Stomach (tissue), 9 donors: Measurements from ENCODE around the gene ATXN1. TPM values are rescaled to one million over a fixed set of nuclear protein-coding genes. Genes with fewer than 3 reads are reported as not detected.
A peak's percentile ranks its signal among the peaks of the same experiment; 100 is the strongest.

Experiments
- DNase-seq, 2 donors: peaks; one replicate each; pipeline versions ENCODE4 v3.0.0 to v3.0.0-alpha.2; 2013 to 2019
- H3K27ac ChIP-seq, 5 donors: fragments of 200-600 bp in 4 of 5; sonication (generic) in 4 of 5; one replicate each; pipeline ENCODE4 v1.5.1; 2013 to 2019; ENCODE audit warnings: mild to moderate bottlenecking in 1 of 5, moderate library complexity in 1 of 5
- H3K27me3 ChIP-seq, 3 donors: fragments of 200-600 bp; sonication (generic); one replicate each; pipeline ENCODE4 v1.5.1; 2017 to 2019; ENCODE audit warnings: mixed run types in 1 of 3
- H3K36me3 ChIP-seq, 4 donors: fragments of 200-600 bp; sonication (generic); 1 replicate in 3 of 4; 2 replicates in 1 of 4; pipeline ENCODE4 v1.5.1; 2016 to 2019
- H3K4me1 ChIP-seq, 4 donors: fragments of 200-600 bp; sonication (generic); one replicate each; pipeline ENCODE4 v1.5.1; 2016 to 2019
- H3K4me3 ChIP-seq, 4 donors: fragments of 200-600 bp; sonication (generic) in 3 of 4; one replicate each; pipeline ENCODE4 v1.5.1; 2016 to 2019; ENCODE audit warnings: mild to moderate bottlenecking in 1 of 4
- H3K9me3 ChIP-seq, 4 donors: fragments of 200-600 bp; sonication (generic); one replicate each; pipeline ENCODE4 v1.5.1; 2016 to 2019
- CTCF ChIP-seq, 7 experiments: fragments of 450-650 bp in 4 of 7; fragments of 200-600 bp in 3 of 7; sonication (generic) in 3 of 7; IDR thresholded peaks; one replicate each; pipeline ENCODE4 v1.5.1; 2016 to 2019; ENCODE audit warnings: antibody characterized with exemption in 7 of 7, control low read depth in 2 of 7, mild to moderate bottlenecking in 1 of 7
- EP300 ChIP-seq: sonication (generic); formaldehyde crosslinking; IDR thresholded peaks from one replicate; pipeline ENCODE4 v1.6.1; 2017; ENCODE audit warnings: antibody characterized with exemption
- POLR2A ChIP-seq, 4 donors: fragments of 450-650 bp; IDR thresholded peaks; one replicate each; pipeline ENCODE4 v1.6.1; 2016; ENCODE audit warnings: antibody characterized with exemption in 4 of 4, control low read depth in 2 of 4, mild to moderate bottlenecking in 1 of 4, moderate library complexity in 1 of 4
- POLR2AphosphoS5 ChIP-seq, 3 donors: sonication (generic); formaldehyde crosslinking; IDR thresholded peaks; one replicate each; pipeline ENCODE4 v1.6.1; 2016; ENCODE audit warnings: antibody characterized with exemption in 3 of 3
- WGBS, 5 donors: extraction: QIAGEN DNeasy Blood & Tissue Kit in 3 of 5; methylation state at CpG; one replicate each; pipeline versions ENCODE4 v1.1.5 to v1.1.7; 2013 to 2018; 5-methylcytosine and 5-hydroxymethylcytosine counted together
- intact Hi-C: fragments of 100-400 bp; cut with DNase I; formaldehyde crosslinking; loops from one replicate; pipeline ENCODE4 v1.15.1; 2023; ENCODE audit warnings: low total_unique reads
- polyA plus RNA-seq, 3 donors: library from polyadenylated mRNA; stranded (reverse); fragments of 200-250 nt; gene quantifications; one replicate each; pipeline ENCODE4 v1.2.3, GENCODE V29; 2013
- total RNA-seq, 5 donors: library from RNA; depleted of rRNA; stranded (reverse); fragments of >200 nt; gene quantifications; one replicate each; pipeline versions ENCODE4 v1.1.0 to v1.2.3, GENCODE V29; 2014 to 2016
- donor health status: healthy with polysubstance abuse.
- donor health status: Bipolar disorder and iron deficiency.
- donor health status: healthy.

ATXN1 gene
- total and polyA plus RNA-seq, 8 donors = 5.2 to 106 (median 39.0) TPM

DNA sequence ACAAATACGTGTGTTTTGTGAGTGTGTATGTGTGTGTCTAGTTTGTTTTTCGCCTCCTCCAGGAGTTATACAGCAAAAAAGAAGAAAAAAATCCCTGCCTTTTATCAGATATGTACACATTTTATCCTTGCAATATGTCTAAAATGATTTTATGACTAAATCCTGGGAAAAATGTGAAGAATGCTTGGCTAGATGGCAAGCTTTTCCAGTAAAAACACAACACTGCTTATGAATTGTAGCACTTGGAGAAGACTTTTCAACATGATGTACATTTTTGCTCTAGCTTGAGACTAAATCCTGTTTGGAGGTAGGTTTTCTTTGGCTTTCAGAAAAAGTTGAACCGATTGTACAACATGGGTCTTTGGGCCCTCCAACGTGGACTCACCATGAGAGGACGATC lies 362.7 kb downstream of the ATXN1 start:
- Histone ChIP-seq H3K27ac (peak overlapping the region in 1 of 5 donors; percentile 40), H3K4me1 (peaks cover 0 to 30% (median 9%) of the 10 kb centered on the region in 4 donors)
- 83 to 97% (median 93%) methylated on average over 5 of the region's 5 CpGs for WGBS, 5 donors

DNA sequence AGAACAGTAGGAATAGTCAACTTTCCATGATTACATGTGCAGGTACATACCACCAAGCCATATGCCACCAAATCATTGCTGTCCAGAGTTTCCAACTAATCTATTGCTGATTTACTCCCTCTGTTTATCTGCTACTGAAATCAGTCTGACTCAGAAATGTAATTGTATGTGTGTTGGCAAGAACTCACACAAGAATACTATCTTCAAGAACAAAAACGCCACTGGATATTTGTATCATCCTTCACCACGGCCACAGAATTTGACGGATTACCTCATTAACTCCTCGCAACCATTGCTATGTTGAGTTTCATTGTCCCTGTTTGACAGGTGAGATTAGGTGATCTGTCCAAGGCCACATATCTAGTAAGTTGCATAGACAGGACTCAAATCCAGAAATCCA lies 363.6 kb downstream of the ATXN1 start:
- Histone ChIP-seq H3K9me3 (no peaks in the 10 kb centered on the region), H3K4me3 (no peak overlapping the region), H3K27ac (no peak overlapping the region), H3K27me3 (no peaks in the 10 kb centered on the region), H3K36me3 (no peaks in the 10 kb centered on the region), H3K4me1 (peaks cover 0 to 20% (median 4%) of the 10 kb centered on the region in 4 donors)
- 55 to 71% (median 64%) methylated on average over 4 of the region's 4 CpGs for WGBS, 5 donors
- intact Hi-C loops = no loop called here
- TF ChIP-seq POLR2A (IDR thresholded peaks at IDR 0.05) (no peak), CTCF (IDR thresholded peaks at IDR 0.05) (no peak), EP300 (no peak), POLR2AphosphoS5 (IDR thresholded peaks at IDR 0.05) (no peak)
- DNase-seq = no peak

More for the DNA sequence above, 362.7 kb downstream of the ATXN1 start:
- intact Hi-C loops = no loop called here
- H3K4me3 ChIP-seq = no peak overlapping the region
- no peaks in the 10 kb centered on the region for H3K36me3 ChIP-seq
- no peaks in the 10 kb centered on the region for H3K27me3 ChIP-seq
- peak in 1 of 2 donors; percentile 51 for DNase-seq
- no peaks in the 10 kb centered on the region for H3K9me3 ChIP-seq
- TF ChIP-seq POLR2AphosphoS5 (IDR thresholded peaks at IDR 0.05) (no peak), EP300 (no peak), CTCF (IDR thresholded peaks at IDR 0.05) (no peak), POLR2A (IDR thresholded peaks at IDR 0.05) (no peak)

DNA sequence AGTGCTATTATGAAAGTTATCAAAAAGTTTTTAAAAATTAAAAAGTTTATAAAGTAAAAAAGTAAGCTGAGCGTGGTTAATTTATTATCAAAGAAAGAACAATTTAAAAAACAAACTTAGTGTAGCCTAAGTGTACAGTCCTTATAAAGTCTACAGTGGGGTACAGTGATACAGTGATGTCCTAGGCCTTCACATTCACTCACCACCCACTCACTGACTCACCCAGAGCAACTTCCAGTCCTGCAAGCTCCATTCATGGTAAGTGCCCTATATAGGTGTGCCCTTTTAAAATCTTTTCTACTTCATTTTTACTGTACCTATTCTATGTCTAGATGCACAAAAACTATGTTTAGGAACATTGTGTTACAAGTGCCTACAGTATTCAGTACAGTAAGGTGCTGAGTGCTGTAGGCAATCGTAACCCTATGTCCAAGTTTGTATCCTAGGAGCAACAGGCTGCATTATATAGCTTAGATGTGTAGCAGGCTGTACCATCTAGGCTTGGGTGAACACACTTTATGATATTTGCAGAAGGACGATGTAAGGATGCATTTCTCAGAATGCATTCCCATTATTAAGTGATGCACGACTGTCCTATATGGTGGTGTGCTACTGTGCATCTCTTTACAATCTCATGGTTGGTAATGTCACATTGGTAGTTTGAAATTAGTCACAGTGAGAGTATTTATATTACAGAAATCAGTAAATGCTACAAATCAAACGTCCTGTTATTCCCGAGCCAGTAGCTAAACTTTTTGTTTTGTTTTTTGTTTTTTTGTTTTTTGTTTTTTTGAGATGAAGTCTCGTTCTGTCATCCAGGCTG lies 364.6 kb downstream of the ATXN1 start:
- WGBS, 5 donors = 79 to 87% (median 81%) methylated on average over 7 of the region's 7 CpGs
- Histone ChIP-seq H3K4me3 (no peak overlapping the region), H3K36me3 (no peaks in the 10 kb centered on the region), H3K27me3 (no peaks in the 10 kb centered on the region), H3K9me3 (no peaks in the 10 kb centered on the region), H3K4me1 (peaks cover 0 to 22% (median 9%) of the 10 kb centered on the region in 4 donors), H3K27ac (no peak overlapping the region)
- intact Hi-C loops = no loop called here
- no peak for TF ChIP-seq CTCF (IDR thresholded peaks at IDR 0.05)
- TF ChIP-seq EP300 = no peak
- TF ChIP-seq POLR2A (IDR thresholded peaks at IDR 0.05) = no peak
- TF ChIP-seq POLR2AphosphoS5 (IDR thresholded peaks at IDR 0.05) = no peak
- no peak for DNase-seq

DNA sequence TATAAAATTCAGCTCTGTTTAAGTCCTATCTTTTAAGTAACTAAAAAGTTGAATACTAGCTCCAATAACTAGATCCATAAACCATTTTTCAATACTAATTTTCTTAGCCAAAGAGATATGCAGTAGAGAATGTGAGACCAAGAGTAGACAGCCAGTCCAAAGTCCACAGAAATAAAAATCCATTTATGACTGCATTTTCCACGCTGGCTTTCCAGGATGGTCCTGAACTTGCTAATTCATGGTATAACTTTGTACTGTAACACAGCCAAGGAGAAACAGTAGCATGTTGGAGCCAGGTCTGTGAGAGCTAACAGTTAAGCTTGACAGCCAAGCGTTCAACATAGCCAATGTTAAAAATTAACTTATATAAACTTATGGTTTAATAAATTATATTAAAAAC lies 366.6 kb downstream of the ATXN1 start:
- no peak for DNase-seq
- TF ChIP-seq POLR2A (IDR thresholded peaks at IDR 0.05) = no peak
- TF ChIP-seq EP300 = no peak
- no peak for TF ChIP-seq CTCF (IDR thresholded peaks at IDR 0.05)
- no peak for TF ChIP-seq POLR2AphosphoS5 (IDR thresholded peaks at IDR 0.05)
- Histone ChIP-seq H3K27me3 (no peaks in the 10 kb centered on the region), H3K9me3 (no peaks in the 10 kb centered on the region), H3K4me3 (no peak overlapping the region), H3K36me3 (no peaks in the 10 kb centered on the region), H3K27ac (no peak overlapping the region), H3K4me1 (peaks cover 0 to 18% (median 15%) of the 10 kb centered on the region in 4 donors)
- WGBS, 5 donors = 83 to 90% (median 86%) methylated on average over 2 of the region's 2 CpGs
- intact Hi-C loops = no loop called here
